Activated CD8-positive, alpha-beta memory T cell treated with anti-CD3 and anti-CD28 coated beads, Interleukin-2, amount 50 U/mL, for 1 hour (primary cell): ENCODE measurements around the gene KLHDC3.
A peak's percentile ranks its signal among the peaks of the same experiment; 100 is the strongest.
"Not testable (repeated sequence)": the region's sequence is repeated elsewhere in the genome, so short reads cannot be mapped to it uniquely, and the experiment has no call there.

ENCODE experiments used
- DNase-seq: peaks from one replicate; pipeline ENCODE4 v3.0.0-alpha.2; 2020; ENCODE audit errors: extremely low read depth

Gene KLHDC3

GRCh38 chr6:43026365-43026764 lies 12.3 kb downstream of the KLHDC3 start:
- no peak for DNase-seq

DNA sequence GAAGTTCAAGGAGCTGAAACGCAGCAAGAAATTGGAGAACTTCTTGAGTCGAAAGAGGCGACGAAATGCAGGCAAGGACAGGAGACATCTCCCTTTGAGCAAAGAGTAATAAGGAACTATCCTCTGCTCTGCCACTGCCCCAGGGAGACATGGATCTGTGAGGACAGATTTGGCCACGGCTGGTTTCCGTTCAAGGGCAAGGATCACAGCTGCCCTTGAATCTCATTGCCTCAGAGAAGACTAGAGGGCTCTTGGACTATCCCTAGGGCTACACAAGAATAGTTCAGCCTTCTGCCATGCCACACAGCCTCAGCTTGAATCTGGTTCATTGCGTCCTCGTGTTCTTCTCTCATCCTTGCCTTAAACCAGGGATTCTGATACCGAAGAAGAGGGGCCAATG lies 15.1 kb downstream of the KLHDC3 start:
- DNase-seq = no peak

GRCh38 chr6:43032326-43032725 lies 18.3 kb downstream of the KLHDC3 start:
- DNase-seq = no peak

DNA sequence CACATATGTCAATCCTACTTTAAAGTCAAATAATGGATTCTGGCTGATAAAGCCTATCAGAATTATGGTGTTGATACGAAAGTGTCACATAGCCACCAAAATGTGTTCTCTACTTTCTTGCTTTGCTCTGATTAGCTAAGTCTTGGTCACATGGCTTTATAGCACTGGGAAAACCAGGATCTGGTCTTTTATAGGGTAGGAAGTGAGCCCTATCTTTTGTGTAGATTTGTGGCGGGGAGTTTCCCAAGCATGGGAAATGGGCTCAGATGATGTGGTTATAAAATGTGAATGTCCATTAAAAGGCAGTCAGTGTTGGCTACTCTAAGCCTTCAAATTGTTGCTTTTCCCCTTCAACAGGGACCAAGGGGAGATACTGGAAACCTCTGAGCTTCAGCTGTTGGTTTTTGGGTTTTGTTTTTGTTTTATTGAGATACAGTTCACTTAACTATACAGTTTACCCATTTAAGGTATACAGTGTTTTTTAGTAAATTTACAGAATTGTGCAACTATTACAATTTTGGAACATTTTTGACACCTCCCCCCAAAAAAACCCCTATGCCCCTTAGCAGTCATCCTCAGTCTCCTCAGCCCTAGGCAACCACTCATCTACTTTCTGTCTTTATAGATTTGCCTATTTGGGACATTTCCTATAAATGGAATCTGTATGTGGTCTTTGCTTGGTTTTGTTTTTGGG lies 19.6 kb downstream of the KLHDC3 start:
- DNase-seq = no peak

DNA sequence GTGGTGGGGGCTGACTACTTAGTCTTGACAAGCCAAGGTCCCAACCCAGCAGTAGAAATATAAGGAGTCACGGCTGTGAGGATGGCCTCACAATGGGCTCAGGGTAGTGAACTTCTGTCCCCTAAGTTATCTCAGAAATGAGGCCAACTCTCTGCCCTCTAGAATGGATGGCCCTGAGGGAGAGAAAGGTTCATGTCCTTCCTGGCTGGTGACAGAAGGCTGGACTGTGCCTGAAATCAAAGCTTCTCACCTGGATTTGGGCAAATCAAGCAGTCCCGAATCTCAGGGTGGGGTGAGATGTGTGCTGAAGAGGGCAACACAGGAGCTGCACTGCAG lies 20.1 kb downstream of the KLHDC3 start:
- no peak for DNase-seq

DNA sequence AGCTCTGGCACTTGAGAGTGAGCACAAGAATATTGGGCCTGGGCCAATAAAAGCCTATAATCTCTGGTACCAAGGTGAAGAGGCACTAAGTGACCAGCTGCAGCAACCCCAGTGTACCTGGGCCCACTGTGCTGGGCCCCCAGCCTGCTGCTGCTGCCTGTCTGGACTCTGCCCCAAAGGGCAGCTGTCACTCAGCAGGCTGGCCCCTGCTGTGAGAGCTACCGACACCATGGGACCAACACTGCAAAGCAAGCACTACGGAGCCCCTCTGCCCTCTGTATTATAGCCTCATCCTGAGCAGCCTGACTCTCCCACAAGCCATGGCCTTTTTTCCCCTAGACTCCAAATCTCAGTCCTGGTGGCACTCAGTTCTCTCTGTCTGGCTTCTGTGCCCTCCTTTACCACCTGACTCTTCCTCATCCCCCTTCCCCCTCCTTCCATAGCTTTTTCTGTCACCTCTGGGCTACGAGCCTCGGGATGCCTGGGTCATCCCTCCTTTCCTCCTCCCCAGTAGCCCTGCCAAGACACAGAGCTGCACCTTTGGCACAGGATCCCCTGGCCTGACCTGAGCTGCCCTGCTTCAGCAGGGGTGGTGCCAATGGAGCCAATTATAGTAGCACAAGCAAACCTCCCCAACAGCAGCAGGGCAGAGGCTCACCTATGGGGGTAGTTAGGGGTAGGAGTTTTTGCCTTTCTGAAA lies 21.6 kb downstream of the KLHDC3 start:
- no peak for DNase-seq

- no peak for DNase-seq
These were observed 22.7 kb downstream of the KLHDC3 start for GRCh38 chr6:43036712-43037111.

- DNase-seq = no peak
These were observed 23.1 kb downstream of the KLHDC3 start for GRCh38 chr6:43037197-43037596.

- no peak for DNase-seq
These were observed 23.7 kb downstream of the KLHDC3 start for GRCh38 chr6:43037706-43038105.

GRCh38 chr6:43038727-43039126 lies 24.7 kb downstream of the KLHDC3 start:
- no peak for DNase-seq

DNA sequence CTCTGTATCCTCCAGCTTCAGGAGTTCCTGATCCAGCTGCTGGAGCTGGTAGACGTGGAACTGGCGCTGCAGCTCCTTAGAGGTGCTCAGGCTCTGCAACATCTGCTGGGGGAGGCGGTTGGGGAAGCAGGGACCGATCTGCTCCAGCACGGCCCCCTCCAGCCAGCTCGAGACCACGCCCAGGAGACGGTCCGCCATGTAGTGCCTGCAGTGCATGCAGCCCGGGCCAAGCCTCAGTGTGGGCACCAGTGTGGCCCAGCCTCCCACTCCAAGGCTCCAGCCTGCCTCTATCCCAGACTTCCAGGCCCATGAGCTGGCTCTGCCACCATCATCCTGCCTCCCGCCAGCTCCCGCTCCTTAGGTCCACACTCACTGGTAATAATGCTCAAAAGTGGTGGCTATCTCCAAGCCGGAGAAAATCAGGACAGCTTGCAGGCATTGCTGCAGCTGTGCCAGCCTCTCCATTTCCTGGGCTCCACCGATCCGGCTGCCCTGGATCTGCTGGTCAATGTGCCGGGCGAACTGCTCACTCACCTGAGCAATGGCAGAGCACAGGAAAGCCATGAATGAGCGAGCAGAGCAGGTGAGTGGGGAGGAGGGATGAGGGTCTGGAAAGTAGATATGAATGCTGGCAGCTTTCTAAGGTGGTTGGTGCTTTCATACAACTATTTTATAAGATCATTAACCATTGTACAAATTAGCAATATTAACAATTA lies 26.7 kb downstream of the KLHDC3 start:
- DNase-seq = no peak

- DNase-seq = not testable (repeated sequence)
These were observed 27.4 kb downstream of the KLHDC3 start for GRCh38 chr6:43041475-43041874.

- no peak for DNase-seq
These were observed 29.3 kb downstream of the KLHDC3 start for GRCh38 chr6:43043310-43043709.

DNA sequence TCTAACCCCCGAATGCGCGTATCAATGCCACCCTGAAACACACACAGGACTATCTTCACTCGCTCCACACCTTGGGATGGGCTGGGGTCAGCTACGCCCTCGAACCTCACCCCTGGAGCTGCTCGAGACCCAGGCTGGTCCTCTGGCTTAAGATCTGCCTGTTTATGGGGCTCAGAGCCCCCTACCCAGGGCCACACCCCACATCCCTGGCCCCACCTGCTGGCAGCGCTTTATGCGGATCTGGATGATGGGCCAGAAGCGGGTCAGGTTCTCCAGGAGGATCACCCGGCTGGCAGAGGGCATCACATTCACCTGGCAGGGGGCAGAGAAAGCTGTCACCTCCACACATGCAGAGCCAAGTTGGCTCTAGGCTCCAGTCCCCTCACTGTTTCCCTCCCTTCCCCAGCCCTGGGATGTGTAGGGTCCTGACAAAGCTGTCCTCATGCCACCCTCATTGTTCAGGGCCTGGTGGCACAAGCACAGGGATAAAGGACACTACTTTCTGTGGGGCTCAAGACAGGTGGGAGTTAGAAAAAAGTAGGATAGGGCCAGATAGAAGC lies 31.4 kb downstream of the KLHDC3 start:
- no peak for DNase-seq

DNA sequence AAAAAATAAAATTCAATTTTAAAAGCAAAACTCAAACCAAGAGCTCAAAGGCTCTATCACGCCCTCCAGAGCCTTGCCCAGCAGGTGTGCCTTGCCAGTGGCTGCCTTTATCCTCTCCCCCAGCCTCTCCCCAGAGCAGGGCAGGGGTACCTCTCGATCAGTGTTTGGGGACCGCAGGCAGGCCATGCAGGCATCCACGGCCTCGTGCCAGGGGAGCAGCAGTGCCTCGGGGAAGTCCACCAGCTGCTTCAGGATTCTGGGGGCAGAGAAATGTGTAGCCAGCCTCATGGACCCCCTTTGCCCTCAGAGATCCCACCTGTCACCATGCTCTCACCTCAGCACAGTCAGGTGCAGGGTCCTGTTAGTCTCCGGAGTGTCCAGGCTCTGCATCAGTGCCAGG lies 33.9 kb downstream of the KLHDC3 start:
- DNase-seq = no peak

DNA sequence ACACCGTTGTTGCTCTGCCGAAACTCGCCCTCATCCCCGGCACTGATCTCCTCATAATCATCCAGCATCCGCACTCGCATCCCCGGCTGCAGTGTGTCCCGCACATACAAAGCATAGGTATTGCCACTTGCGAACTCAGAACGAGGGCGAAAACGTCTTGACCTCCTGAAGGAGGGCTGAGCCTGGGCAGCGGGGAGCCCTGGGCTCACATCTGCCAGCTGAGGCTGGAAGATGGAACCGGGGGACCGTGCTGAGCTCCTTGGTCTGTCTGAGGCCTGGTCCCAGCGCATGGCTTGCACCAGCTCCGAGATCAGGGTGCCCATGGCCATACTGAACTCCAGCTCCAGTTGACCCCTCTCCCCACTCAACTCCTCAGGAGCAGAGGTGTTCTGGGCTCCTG lies 36.9 kb downstream of the KLHDC3 start:
- no peak for DNase-seq

- no peak for DNase-seq
These were observed 38.3 kb downstream of the KLHDC3 start for GRCh38 chr6:43052225-43052841.

GRCh38 chr6:43052842-43053544 lies 38.9 kb downstream of the KLHDC3 start:
- no peak for DNase-seq

DNA sequence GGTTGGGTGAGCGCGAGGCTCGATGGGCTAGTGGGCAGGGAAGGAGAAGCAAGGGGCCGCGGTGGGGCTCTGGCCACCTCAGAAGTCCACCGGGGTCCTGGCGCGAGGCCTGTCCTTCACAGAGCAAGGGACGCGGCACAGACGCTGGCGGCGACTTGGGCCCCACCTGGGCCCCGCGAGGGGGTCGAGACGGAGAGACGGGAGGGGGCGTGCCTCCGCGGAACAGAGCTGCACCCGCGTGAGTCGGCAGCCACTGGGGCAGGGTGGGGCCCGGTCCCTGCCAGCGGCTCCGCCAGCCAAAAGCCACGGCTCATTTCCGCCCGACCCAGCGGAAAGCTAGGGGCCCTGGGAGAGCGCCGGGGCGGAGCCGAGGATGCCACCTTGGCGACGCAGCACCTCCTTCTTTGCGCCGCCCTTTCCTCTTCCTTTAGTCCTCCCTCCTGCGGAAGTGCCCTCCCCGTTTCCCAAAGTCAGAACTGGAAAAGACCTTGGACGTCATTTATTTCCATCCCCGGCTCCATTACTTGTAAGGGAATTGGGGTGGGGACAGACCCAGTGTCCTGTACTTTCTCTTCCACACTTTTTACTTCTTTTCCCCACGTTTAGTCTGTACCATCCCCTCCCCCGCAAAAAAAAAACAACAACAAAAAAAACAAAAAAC lies 39.6 kb downstream of the KLHDC3 start, which contains the start of gene CUL7:
Gene CUL7 (minus strand): TSS at position 307 of the 661 bp plus-strand sequence. CDS start 1,063 bp downstream, outside the sequence.
- peak; percentile 66 for DNase-seq

GRCh38 chr6:43054206-43054943 lies 40.3 kb downstream of the KLHDC3 start:
- DNase-seq = no peak
